Hepatocyte (in vitro differentiated cells): ENCODE results near the gene FN3K.
"Not testable (repeated sequence)": the region's sequence is repeated elsewhere in the genome, so short reads cannot be mapped to it uniquely, and the experiment has no call there.

Experiments used
- EZH2 ChIP-seq: fragments of 200-600 bp; sonication (generic); IDR thresholded peaks from 2 replicates; pipeline ENCODE4 v1.6.1; 2016; ENCODE audit warnings: antibody characterized with exemption, mild to moderate bottlenecking, borderline replicate concordance
- EZH2phosphoT487 ChIP-seq: fragments of 200-600 bp; sonication (generic); IDR thresholded peaks from one replicate; pipeline ENCODE4 v1.6.1; 2018; ENCODE audit warnings: antibody characterized with exemption, mild to moderate bottlenecking, low read depth, moderate library complexity; ENCODE audit not compliant: unreplicated experiment, severe bottlenecking
- TF ChIP-seq, protein P1 (sequence below): fragments of 200-600 bp; sonication (generic); IDR thresholded peaks from 2 replicates; pipeline ENCODE4 v1.5.1; 2016; ENCODE audit warnings: antibody characterized with exemption, mild to moderate bottlenecking; ENCODE audit not compliant: poor library complexity

DNA sequence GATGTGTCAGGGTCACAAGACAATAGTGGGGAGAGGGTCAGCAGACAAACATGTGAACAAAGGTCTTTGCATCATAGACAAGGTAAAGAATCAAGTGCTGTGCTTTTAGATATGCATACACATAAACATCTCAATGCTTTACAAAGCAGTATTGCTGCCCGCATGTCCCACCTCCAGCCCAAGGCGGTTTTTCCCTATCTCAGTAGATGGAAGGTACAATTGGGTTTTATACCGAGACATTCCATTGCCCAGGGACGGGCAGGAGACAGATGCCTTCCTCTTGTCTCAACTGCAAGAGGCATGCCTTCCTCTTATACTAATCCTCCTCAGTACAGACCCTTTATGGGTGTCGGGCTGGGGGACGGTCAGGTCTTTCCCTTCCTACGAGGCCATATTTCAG lies 9.3 kb downstream of the FN3K start:
- TF ChIP-seq, protein P1, sequence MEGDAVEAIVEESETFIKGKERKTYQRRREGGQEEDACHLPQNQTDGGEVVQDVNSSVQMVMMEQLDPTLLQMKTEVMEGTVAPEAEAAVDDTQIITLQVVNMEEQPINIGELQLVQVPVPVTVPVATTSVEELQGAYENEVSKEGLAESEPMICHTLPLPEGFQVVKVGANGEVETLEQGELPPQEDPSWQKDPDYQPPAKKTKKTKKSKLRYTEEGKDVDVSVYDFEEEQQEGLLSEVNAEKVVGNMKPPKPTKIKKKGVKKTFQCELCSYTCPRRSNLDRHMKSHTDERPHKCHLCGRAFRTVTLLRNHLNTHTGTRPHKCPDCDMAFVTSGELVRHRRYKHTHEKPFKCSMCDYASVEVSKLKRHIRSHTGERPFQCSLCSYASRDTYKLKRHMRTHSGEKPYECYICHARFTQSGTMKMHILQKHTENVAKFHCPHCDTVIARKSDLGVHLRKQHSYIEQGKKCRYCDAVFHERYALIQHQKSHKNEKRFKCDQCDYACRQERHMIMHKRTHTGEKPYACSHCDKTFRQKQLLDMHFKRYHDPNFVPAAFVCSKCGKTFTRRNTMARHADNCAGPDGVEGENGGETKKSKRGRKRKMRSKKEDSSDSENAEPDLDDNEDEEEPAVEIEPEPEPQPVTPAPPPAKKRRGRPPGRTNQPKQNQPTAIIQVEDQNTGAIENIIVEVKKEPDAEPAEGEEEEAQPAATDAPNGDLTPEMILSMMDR, result not testable (repeated sequence)
- TF ChIP-seq EZH2, EZH2phosphoT487: not testable (repeated sequence)
